ENCODE measurements around the gene UST.
"Not testable (repeated sequence)": the region's sequence is repeated elsewhere in the genome, so short reads cannot be mapped to it uniquely, and the experiment has no call there.

Gene UST

GRCh38 chr6:148837941-148838340 is 91.1 kb downstream of the UST start:
- DNase-seq, result no peak

GRCh38 chr6:148839044-148839443 is 92.2 kb downstream of the UST start:
- no peak for DNase-seq

- no peak for DNase-seq
These were observed 93.4 kb downstream of the UST start for GRCh38 chr6:148840256-148840655.

GRCh38 chr6:148842296-148843019 is 95.6 kb downstream of the UST start:
- DNase-seq, result no peak

GRCh38 chr6:148845464-148845863 is 98.6 kb downstream of the UST start:
- DNase-seq, result no peak

- DNase-seq, result no peak
These were observed 100.2 kb downstream of the UST start for GRCh38 chr6:148846778-148847761.

- no peak for DNase-seq
These were observed 102.1 kb downstream of the UST start for GRCh38 chr6:148848915-148849314.

- DNase-seq, result not testable (repeated sequence)
These were observed 102.6 kb downstream of the UST start for GRCh38 chr6:148849449-148849848.

- no peak for DNase-seq
These were observed 104.1 kb downstream of the UST start for GRCh38 chr6:148850964-148851363.

GRCh38 chr6:148851683-148852556 is 105.1 kb downstream of the UST start:
- no peak for DNase-seq

GRCh38 chr6:148852688-148853087 is 105.9 kb downstream of the UST start:
- DNase-seq, result no peak

GRCh38 chr6:148853113-148853512 is 106.3 kb downstream of the UST start:
- DNase-seq, result not testable (repeated sequence)

GRCh38 chr6:148854096-148854495 is 107.3 kb downstream of the UST start:
- DNase-seq, result no peak

- DNase-seq, result no peak
These were observed 108.2 kb downstream of the UST start for GRCh38 chr6:148854992-148855391.

- DNase-seq, result no peak
These were observed 108.9 kb downstream of the UST start for GRCh38 chr6:148855744-148856143.

GRCh38 chr6:148857798-148858390 is 111.1 kb downstream of the UST start:
- DNase-seq, result peak; percentile 94

- not testable (repeated sequence) for DNase-seq
These were observed 117.3 kb downstream of the UST start for GRCh38 chr6:148864132-148864531.

- DNase-seq, result no peak
These were observed 118.1 kb downstream of the UST start for GRCh38 chr6:148864941-148865340.

GRCh38 chr6:148866657-148867268 is 119.9 kb downstream of the UST start:
- no peak for DNase-seq

- no peak for DNase-seq
These were observed 121.0 kb downstream of the UST start for GRCh38 chr6:148867862-148868261.

- DNase-seq, result peak; percentile 70
These were observed 121.5 kb downstream of the UST start for GRCh38 chr6:148868314-148868713.

- DNase-seq, result no peak
These were observed 122.1 kb downstream of the UST start for GRCh38 chr6:148868901-148869300.

Measured in fibroblast of skin of scalp (primary cell).